OCI-LY7 (cell line): ENCODE measurements around the gene TMEM165.

Source experiments
- EZH2phosphoT487 ChIP-seq: fragments of 200-600 bp; sonication (generic); IDR thresholded peaks from 2 replicates; pipeline ENCODE4 v1.6.1; 2018; ENCODE audit warnings: low read depth, borderline replicate concordance, mild to moderate bottlenecking, mixed run types, antibody characterized with exemption, low read length, moderate library complexity, mixed read lengths
- TF ChIP-seq, protein P1 (sequence below): fragments of 200-600 bp; sonication (generic); conservative IDR thresholded peaks from 2 replicates; pipeline ENCODE4 v1.5.1; 2014; ENCODE audit warnings: mild to moderate bottlenecking, antibody characterized with exemption, low read length, moderate library complexity, mixed read lengths

DNA sequence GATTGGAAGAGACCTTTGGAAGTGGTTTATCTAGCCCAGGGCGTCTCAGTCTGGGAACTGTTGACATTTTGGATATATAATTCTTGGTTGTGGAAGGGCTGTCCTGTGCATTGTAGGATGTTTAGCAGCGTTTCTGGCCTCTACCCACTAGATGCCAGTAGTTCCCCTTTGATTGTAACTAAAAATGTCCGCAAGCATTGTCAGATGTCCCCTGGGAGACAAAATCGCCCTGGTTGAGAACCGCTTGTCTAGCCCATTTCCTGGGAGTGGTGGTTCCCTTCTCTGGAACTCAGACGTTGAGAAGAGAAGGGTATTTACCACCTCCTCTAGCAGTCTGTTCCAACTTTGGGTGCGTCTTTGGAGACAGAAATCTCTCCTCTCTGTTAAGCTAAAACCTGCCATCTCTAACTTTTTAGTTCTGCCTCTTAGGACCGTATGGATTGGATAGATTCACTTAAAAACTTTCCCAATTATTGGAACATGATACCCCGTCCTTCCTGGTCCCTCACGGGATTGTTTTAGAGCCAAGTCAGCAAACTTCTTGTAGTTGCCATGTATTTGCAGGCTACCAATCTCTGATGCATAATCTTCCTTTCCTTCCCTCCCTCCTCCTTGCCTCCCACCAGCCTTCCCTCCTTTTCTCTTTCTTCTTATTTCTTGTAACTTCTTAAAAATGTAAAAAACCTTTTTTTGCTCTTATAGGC lies 13.9 kb downstream of the TMEM165 start:
- TF ChIP-seq, protein P1, sequence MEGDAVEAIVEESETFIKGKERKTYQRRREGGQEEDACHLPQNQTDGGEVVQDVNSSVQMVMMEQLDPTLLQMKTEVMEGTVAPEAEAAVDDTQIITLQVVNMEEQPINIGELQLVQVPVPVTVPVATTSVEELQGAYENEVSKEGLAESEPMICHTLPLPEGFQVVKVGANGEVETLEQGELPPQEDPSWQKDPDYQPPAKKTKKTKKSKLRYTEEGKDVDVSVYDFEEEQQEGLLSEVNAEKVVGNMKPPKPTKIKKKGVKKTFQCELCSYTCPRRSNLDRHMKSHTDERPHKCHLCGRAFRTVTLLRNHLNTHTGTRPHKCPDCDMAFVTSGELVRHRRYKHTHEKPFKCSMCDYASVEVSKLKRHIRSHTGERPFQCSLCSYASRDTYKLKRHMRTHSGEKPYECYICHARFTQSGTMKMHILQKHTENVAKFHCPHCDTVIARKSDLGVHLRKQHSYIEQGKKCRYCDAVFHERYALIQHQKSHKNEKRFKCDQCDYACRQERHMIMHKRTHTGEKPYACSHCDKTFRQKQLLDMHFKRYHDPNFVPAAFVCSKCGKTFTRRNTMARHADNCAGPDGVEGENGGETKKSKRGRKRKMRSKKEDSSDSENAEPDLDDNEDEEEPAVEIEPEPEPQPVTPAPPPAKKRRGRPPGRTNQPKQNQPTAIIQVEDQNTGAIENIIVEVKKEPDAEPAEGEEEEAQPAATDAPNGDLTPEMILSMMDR = peak; percentile 68
- TF ChIP-seq EZH2phosphoT487 = no peak
